ENCODE measurements around the gene NKAPD1. TPM values are rescaled to one million over a fixed set of nuclear protein-coding genes. Genes with fewer than 3 reads are reported as not detected.
A peak's percentile ranks its signal among the peaks of the same experiment; 100 is the strongest.

The NKAPD1 gene
- total and polyA plus RNA-seq, 2 of the 13 experiments (the other 11 are each of a cell fraction or from before 2014, with no cell fraction given): 11.2 to 22.5 TPM

DNA sequence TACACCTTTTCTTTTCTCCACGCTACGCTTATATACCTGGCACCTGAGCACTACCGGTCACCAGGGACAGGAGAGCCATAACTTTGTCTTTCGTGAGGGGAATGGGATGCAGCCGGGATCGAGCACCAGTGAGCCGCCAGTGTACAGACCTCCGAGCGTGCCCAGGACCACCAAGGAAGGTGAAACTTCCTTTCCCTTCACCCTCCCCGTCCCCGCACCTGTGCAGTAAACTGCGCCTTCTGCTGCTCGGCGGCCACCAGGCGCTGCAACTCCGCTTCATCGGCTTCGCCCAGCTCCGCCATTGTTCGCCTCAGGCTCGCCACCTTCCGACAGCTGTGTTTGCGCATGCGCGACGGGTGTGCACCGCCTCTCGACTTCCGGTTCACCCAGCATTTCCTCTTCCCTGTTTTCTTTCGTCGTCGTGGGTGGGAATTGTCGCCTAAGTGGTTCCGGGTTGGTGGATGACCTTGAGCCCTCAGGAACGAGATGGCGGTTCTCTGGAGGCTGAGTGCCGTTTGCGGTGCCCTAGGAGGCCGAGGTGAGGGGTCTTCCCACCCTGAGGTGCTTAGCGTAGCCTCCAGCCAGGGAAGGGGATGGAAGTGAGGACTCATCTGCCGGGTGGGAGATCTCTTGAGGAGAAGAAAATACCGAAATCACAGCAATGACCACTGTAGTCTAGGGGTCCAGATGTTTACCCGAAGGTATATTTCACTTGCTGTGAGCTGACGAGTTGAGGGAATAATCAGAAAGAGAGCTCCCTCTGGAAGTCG, 12.5 kb downstream of the NKAPD1 start, which contains the start of the genes SDHD and TIMM8B (continued):
- TF ChIP-seq CEBPZ (IDR thresholded peaks at IDR 0.05; ENCODE audit: low read length) (no peak), RFX3 (CRISPR knock-in tag; IDR thresholded peaks at IDR 0.05) (no peak), ZNF776 (CRISPR knock-in tag; IDR thresholded peaks at IDR 0.05) (peak; percentile 54; the same call in 1 of the 2 replicates), ELF3 (CRISPR knock-in tag; IDR thresholded peaks at IDR 0.05) (peak; percentile 97), ATAD3A (CRISPR knock-in tag; IDR thresholded peaks at IDR 0.05) (no peak), MEIS2 (CRISPR knock-in tag; IDR thresholded peaks at IDR 0.05) (peak; percentile 86; the same call in 1 of the 2 replicates), KLF12 (CRISPR knock-in tag; IDR thresholded peaks at IDR 0.05; ENCODE audit: borderline replicate concordance) (0 out of 2 replicates have a peak, but pooled peaks have one; percentile 24), DMAP1 (CRISPR knock-in tag; IDR thresholded peaks at IDR 0.05) (peak; percentile 85; the same call in 1 of the 2 replicates), HNRNPUL1 (IDR thresholded peaks at IDR 0.05; ENCODE audit: low read depth, low read length) (no peak), ZNF451 (CRISPR knock-in tag; IDR thresholded peaks at IDR 0.05) (peak; percentile 33; the same call in 1 of the 2 replicates), ZNF792 (CRISPR knock-in tag; IDR thresholded peaks at IDR 0.05) (peak; percentile 86), MIER2 (CRISPR knock-in tag; IDR thresholded peaks at IDR 0.05) (0 out of 2 replicates have a peak, but pooled peaks have one; percentile 20), ZNF407 (CRISPR knock-in tag; IDR thresholded peaks at IDR 0.05; ENCODE audit: not compliant biosample characterization) (peak; percentile 68), ZNF382 (CRISPR knock-in tag; IDR thresholded peaks at IDR 0.05; ENCODE audit: borderline replicate concordance) (no peak)
- TF ChIP-seq, protein P1, sequence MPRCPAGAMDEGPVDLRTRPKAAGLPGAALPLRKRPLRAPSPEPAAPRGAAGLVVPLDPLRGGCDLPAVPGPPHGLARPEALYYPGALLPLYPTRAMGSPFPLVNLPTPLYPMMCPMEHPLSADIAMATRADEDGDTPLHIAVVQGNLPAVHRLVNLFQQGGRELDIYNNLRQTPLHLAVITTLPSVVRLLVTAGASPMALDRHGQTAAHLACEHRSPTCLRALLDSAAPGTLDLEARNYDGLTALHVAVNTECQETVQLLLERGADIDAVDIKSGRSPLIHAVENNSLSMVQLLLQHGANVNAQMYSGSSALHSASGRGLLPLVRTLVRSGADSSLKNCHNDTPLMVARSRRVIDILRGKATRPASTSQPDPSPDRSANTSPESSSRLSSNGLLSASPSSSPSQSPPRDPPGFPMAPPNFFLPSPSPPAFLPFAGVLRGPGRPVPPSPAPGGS (CRISPR knock-in tag; IDR thresholded peaks at IDR 0.05): peak; percentile 89
- TF ChIP-seq, protein P2, sequence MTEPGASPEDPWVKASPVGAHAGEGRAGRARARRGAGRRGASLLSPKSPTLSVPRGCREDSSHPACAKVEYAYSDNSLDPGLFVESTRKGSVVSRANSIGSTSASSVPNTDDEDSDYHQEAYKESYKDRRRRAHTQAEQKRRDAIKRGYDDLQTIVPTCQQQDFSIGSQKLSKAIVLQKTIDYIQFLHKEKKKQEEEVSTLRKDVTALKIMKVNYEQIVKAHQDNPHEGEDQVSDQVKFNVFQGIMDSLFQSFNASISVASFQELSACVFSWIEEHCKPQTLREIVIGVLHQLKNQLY (CRISPR knock-in tag; IDR thresholded peaks at IDR 0.05): peak; percentile 43; the same call in 1 of the 2 replicates
